GM18868 (cell line): Measurements from ENCODE around the gene USF3.
A peak's percentile ranks its signal among the peaks of the same experiment; 100 is the strongest.
"Not testable (repeated sequence)": the region's sequence is repeated elsewhere in the genome, so short reads cannot be mapped to it uniquely, and the experiment has no call there.

Experiments used
- ATAC-seq: cut with Tn5 transposase; IDR thresholded peaks from one replicate; pipeline ENCODE4 v1.9.1; 2021; ENCODE audit warnings: mild to moderate bottlenecking, moderate library complexity; ENCODE audit not compliant: unreplicated experiment

Gene USF3

GRCh38 chr3:113654851-113655250, 41.6 kb downstream of the USF3 start:
- no peak for ATAC-seq

- no peak for ATAC-seq
Observed at GRCh38 chr3:113654310-113654709, 42.1 kb downstream of the USF3 start.

- ATAC-seq, result no peak
Observed at GRCh38 chr3:113649174-113649845, 47.1 kb downstream of the USF3 start.

- no peak for ATAC-seq
Observed at GRCh38 chr3:113648524-113648923, 47.9 kb downstream of the USF3 start.

GRCh38 chr3:113643583-113643982, 52.9 kb downstream of the USF3 start:
- ATAC-seq, result no peak

GRCh38 chr3:113638910-113639309, 57.5 kb downstream of the USF3 start:
- no peak for ATAC-seq

- ATAC-seq, result no peak
Observed at GRCh38 chr3:113637756-113638155, 58.7 kb downstream of the USF3 start.

- not testable (repeated sequence) for ATAC-seq
Observed at GRCh38 chr3:113636034-113636433, 60.4 kb downstream of the USF3 start.

GRCh38 chr3:113634782-113635474, 61.5 kb downstream of the USF3 start:
- ATAC-seq, result no peak

GRCh38 chr3:113631573-113631972, 64.9 kb downstream of the USF3 start:
- ATAC-seq, result no peak

GRCh38 chr3:113630956-113631542, 65.4 kb downstream of the USF3 start:
- ATAC-seq, result no peak

GRCh38 chr3:113629584-113630421, 66.6 kb downstream of the USF3 start:
- no peak for ATAC-seq

- ATAC-seq, result no peak
Observed at GRCh38 chr3:113628788-113629187, 67.7 kb downstream of the USF3 start.

GRCh38 chr3:113628316-113628715, 68.1 kb downstream of the USF3 start:
- ATAC-seq, result no peak

- peak; percentile 83 for ATAC-seq
Observed at GRCh38 chr3:113626503-113627371, 69.7 kb downstream of the USF3 start.

- ATAC-seq, result no peak
Observed at GRCh38 chr3:113625834-113626233, 70.6 kb downstream of the USF3 start.

GRCh38 chr3:113623811-113624210, 72.6 kb downstream of the USF3 start:
- no peak for ATAC-seq

GRCh38 chr3:113623324-113623723, 73.1 kb downstream of the USF3 start:
- ATAC-seq, result no peak

- no peak for ATAC-seq
Observed at GRCh38 chr3:113620091-113620490, 76.4 kb downstream of the USF3 start.

GRCh38 chr3:113617726-113618125, 78.7 kb downstream of the USF3 start:
- no peak for ATAC-seq
